Stimulated activated CD8-positive, alpha-beta memory T cell treated with anti-CD3 and anti-CD28 coated beads, Interleukin-12 subunit alpha, Interleukin-12 subunit beta, amount 100 ng/mL, for 24 hours (primary cell): ENCODE data around the gene ZBTB4.
"Not testable (repeated sequence)": the region's sequence is repeated elsewhere in the genome, so short reads cannot be mapped to it uniquely, and the experiment has no call there.

ENCODE experiments used
- DNase-seq: peaks from one replicate; pipeline ENCODE4 v3.0.0-alpha.2; 2020; ENCODE audit errors: extremely low read depth

Gene ZBTB4

GRCh38 chr17:7491583-7491982 lies 12.2 kb upstream of the ZBTB4 start:
- no peak for DNase-seq

GRCh38 chr17:7490144-7490543 lies 10.7 kb upstream of the ZBTB4 start:
- DNase-seq: no peak

- DNase-seq: no peak
These were observed 6.8 kb upstream of the ZBTB4 start for GRCh38 chr17:7486181-7486580.

GRCh38 chr17:7484919-7485377 lies 5.5 kb upstream of the ZBTB4 start:
- DNase-seq: no peak

- peak; percentile 92 for DNase-seq
These were observed 4.9 kb upstream of the ZBTB4 start, which contains the start of gene POLR2A for GRCh38 chr17:7484067-7484918. TSS of gene POLR2A (plus strand) at chr17:7484366.

- DNase-seq: peak; percentile 79
These were observed 4.0 kb upstream of the ZBTB4 start for GRCh38 chr17:7483255-7484066.

GRCh38 chr17:7482742-7483088 lies 3.3 kb upstream of the ZBTB4 start:
- not testable (repeated sequence) for DNase-seq

- DNase-seq: not testable (repeated sequence)
These were observed 2.7 kb upstream of the ZBTB4 start for GRCh38 chr17:7481842-7482741.

GRCh38 chr17:7481275-7481674 lies 1.8 kb upstream of the ZBTB4 start, which contains the start of gene SLC35G6:
TSS of gene SLC35G6 (plus strand) at chr17:7481446. CDS start at chr17:7481517, 71 bp downstream.
- DNase-seq: not testable (repeated sequence)

- no peak for DNase-seq
These were observed 606 bp upstream of the ZBTB4 start for GRCh38 chr17:7480089-7480384.

- no peak for DNase-seq
These were observed 887 bp downstream of the ZBTB4 start for GRCh38 chr17:7478276-7479212.

GRCh38 chr17:7477392-7478275 lies 1.8 kb downstream of the ZBTB4 start:
- DNase-seq: no peak

GRCh38 chr17:7476951-7477350 lies 2.5 kb downstream of the ZBTB4 start:
- no peak for DNase-seq

GRCh38 chr17:7476494-7476893 lies 2.9 kb downstream of the ZBTB4 start:
- DNase-seq: no peak

GRCh38 chr17:7475764-7476422 lies 3.5 kb downstream of the ZBTB4 start:
- DNase-seq: no peak

GRCh38 chr17:7474767-7475166 lies 4.7 kb downstream of the ZBTB4 start:
- not testable (repeated sequence) for DNase-seq

GRCh38 chr17:7471729-7472128 lies 7.7 kb downstream of the ZBTB4 start:
- DNase-seq: no peak

- DNase-seq: not testable (repeated sequence)
These were observed 8.9 kb downstream of the ZBTB4 start for GRCh38 chr17:7470457-7470973.

GRCh38 chr17:7469843-7470242 lies 9.6 kb downstream of the ZBTB4 start:
- not testable (repeated sequence) for DNase-seq
